Activated CD8-positive, alpha-beta memory T cell treated with anti-CD3 and anti-CD28 coated beads for 1 hour (primary cell): Measurements from ENCODE around the gene SLF2.

ENCODE experiments used
- DNase-seq, 2 donors: peaks; one replicate each; pipeline ENCODE4 v3.0.0-alpha.2; 2020; ENCODE audit warnings: low read depth in 1 of 2; ENCODE audit errors: extremely low read depth in 1 of 2

Gene SLF2

GRCh38 chr10:100912605-100913469 is at the start of gene SLF2:
SLF2 (plus strand) TSS chr10:100912963; CDS start chr10:100913111, 148 bp downstream.
- peak; percentile 77 to 81 for DNase-seq

GRCh38 chr10:100863433-100863832 is 49.3 kb upstream of the SLF2 start:
- no peak for DNase-seq

GRCh38 chr10:100864036-100864885 is 48.5 kb upstream of the SLF2 start:
- DNase-seq: no peak

- no peak for DNase-seq
These were observed 47.8 kb upstream of the SLF2 start for GRCh38 chr10:100864978-100865377.

GRCh38 chr10:100866010-100866409 is 46.8 kb upstream of the SLF2 start:
- DNase-seq: no peak

GRCh38 chr10:100866575-100867098 is 46.1 kb upstream of the SLF2 start:
- no peak for DNase-seq

GRCh38 chr10:100867261-100867963 is 45.4 kb upstream of the SLF2 start:
- no peak for DNase-seq

GRCh38 chr10:100868382-100868781 is 44.4 kb upstream of the SLF2 start:
- no peak for DNase-seq

GRCh38 chr10:100869399-100869798 is 43.4 kb upstream of the SLF2 start:
- DNase-seq: no peak

GRCh38 chr10:100872034-100872791 is 40.5 kb upstream of the SLF2 start:
- peak in 1 of 2 donors; percentile 7 for DNase-seq

GRCh38 chr10:100873146-100873826 is 39.5 kb upstream of the SLF2 start:
- no peak for DNase-seq

GRCh38 chr10:100873827-100874326 is 38.9 kb upstream of the SLF2 start:
- DNase-seq: no peak

- DNase-seq: no peak
These were observed 37.9 kb upstream of the SLF2 start for GRCh38 chr10:100874702-100875483.

- no peak for DNase-seq
These were observed 37.1 kb upstream of the SLF2 start for GRCh38 chr10:100875484-100876166.

- DNase-seq: no peak
These were observed 35.9 kb upstream of the SLF2 start for GRCh38 chr10:100876585-100877460.

GRCh38 chr10:100877461-100877850 is 35.3 kb upstream of the SLF2 start:
- no peak for DNase-seq

- DNase-seq: no peak
These were observed 34.4 kb upstream of the SLF2 start for GRCh38 chr10:100878291-100878910.
